ENCODE measurements around the gene GRM7.

The GRM7 gene

DNA sequence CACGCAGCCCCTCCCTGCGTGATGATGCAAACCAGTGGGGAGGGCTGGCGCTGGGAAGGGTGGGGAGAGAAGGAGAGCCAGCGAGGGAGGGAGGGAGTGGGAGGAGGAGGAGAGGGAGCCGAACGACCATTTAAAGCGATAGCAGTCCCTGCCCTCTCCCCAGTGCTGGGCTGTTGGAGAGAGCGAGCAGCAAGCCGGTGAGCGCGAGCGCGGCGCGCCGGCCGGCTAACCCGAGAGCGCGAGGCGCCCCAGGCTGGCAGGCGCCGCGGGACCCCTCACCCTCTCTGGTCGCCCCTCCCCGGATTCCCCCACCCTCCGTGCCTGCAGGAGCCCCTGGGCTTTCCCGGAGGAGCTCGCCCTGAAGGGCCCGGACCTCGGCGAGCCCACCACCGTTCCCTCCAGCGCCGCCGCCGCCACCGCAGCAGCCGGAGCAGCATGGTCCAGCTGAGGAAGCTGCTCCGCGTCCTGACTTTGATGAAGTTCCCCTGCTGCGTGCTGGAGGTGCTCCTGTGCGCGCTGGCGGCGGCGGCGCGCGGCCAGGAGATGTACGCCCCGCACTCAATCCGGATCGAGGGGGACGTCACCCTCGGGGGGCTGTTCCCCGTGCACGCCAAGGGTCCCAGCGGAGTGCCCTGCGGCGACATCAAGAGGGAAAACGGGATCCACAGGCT, at the start of gene GRM7:
TSS of gene GRM7 (plus strand) at position 162 of the 671 bp plus-strand sequence.
- H3K27me3 Mint-ChIP-seq = peaks cover 35% of the 10 kb centered on the region
- H3K4me1 Mint-ChIP-seq (ENCODE audit: low read depth) = no peaks in the 10 kb centered on the region
- no peak within 1 kb of the TSS for H3K4me3 Mint-ChIP-seq
- H3K36me3 Mint-ChIP-seq (ENCODE audit: low read depth) = no peaks in the 10 kb centered on the region
- no peak within 1 kb of the TSS for H3K27ac Mint-ChIP-seq
- no peaks in the 10 kb centered on the region for H3K9me3 Mint-ChIP-seq

DNA sequence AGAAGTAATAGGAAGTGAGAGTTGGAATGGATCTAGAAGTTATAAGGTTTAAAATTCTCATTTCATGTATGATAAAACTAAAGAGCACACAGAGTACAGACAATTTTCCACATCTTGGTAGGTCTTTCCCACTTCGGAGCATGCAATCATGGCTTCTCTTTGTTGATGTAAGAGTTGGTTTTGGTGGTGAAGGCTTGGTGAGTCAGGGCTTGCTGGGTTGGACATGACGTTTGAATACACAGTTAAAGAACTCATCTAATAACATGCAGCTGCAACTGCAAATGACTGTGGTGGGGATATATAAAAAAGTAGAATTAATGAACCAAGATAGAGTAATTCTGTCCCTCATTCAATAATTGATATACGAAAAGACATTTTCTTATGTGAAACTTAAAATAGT, 39.5 kb upstream of the GRM7 start:
- Mint-ChIP-seq H3K27ac (no peak overlapping the region), H3K4me1 (ENCODE audit: low read depth) (no peaks in the 10 kb centered on the region), H3K4me3 (no peak overlapping the region), H3K36me3 (ENCODE audit: low read depth) (no peaks in the 10 kb centered on the region), H3K9me3 (peaks cover 3% of the 10 kb centered on the region), H3K27me3 (no peaks in the 10 kb centered on the region)

DNA sequence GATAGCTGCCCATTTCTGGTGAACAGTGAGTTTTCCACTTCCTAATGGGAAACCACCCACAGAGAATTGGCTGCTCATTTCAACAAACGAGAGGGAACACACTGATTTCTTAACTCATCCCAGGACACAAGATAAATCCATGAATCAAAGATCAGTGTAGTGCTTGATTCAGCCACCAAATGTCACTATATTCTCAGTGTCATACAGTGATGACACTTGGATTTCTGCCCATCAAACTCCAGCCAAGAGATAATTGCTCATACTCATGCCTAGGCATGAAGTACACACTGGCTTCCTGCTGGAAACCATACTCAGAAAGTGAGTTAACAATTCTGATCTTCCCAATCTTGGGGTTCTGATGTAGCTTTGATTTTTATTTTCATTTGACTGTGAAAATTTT, 35.4 kb upstream of the GRM7 start:
- H3K9me3 Mint-ChIP-seq = no peaks in the 10 kb centered on the region

DNA sequence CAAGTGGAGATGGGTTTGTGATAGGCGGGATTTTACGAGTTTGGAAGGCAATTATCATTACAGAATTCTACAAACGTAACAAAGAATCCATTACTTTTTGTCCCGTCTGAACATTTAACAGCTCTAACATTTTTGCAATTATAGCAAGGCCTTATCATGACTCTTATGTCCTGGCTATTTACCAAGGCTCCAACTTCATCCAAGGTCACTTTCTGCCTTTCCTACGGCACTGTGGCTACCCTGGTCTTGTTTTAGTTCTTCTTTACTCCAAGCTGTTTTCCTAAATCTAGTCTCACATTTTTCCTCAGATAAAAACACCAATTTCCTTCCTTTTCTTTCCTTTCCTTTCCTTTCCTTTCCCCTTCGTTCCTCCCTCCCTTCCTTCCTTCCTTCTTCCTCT, 33.5 kb upstream of the GRM7 start:
- Mint-ChIP-seq H3K27me3 (no peaks in the 10 kb centered on the region), H3K36me3 (ENCODE audit: low read depth) (no peaks in the 10 kb centered on the region), H3K4me1 (ENCODE audit: low read depth) (no peaks in the 10 kb centered on the region), H3K27ac (no peak overlapping the region), H3K9me3 (no peaks in the 10 kb centered on the region), H3K4me3 (no peak overlapping the region)

More for the DNA sequence above, 35.4 kb upstream of the GRM7 start:
- no peaks in the 10 kb centered on the region for H3K27me3 Mint-ChIP-seq
- H3K36me3 Mint-ChIP-seq (ENCODE audit: low read depth) = no peaks in the 10 kb centered on the region
- H3K4me3 Mint-ChIP-seq = no peak overlapping the region
- no peak overlapping the region for H3K27ac Mint-ChIP-seq
- H3K4me1 Mint-ChIP-seq (ENCODE audit: low read depth) = no peaks in the 10 kb centered on the region

DNA sequence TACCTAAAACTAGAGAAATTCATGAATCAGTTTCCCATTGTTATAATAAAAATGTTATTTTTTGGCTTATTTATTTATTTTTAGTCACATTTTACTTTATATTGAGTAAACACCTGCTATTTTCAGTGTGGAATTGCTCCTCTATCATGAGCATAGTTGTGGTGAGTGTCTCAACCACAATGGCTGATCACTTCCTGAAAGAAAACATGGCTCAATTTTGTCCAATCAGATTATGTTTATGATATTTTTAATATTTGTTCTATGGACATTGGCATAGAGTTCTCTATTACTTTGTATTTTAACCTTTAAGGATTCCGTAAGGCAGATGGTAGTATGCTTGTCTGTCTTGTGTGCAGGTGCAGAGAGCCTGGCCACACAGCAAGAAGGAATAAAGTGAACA, 16.2 kb upstream of the GRM7 start:
- Mint-ChIP-seq H3K4me3 (no peak overlapping the region), H3K9me3 (peaks cover 16% of the 10 kb centered on the region), H3K4me1 (ENCODE audit: low read depth) (no peaks in the 10 kb centered on the region), H3K36me3 (ENCODE audit: low read depth) (no peaks in the 10 kb centered on the region), H3K27ac (no peak overlapping the region), H3K27me3 (no peaks in the 10 kb centered on the region)

DNA sequence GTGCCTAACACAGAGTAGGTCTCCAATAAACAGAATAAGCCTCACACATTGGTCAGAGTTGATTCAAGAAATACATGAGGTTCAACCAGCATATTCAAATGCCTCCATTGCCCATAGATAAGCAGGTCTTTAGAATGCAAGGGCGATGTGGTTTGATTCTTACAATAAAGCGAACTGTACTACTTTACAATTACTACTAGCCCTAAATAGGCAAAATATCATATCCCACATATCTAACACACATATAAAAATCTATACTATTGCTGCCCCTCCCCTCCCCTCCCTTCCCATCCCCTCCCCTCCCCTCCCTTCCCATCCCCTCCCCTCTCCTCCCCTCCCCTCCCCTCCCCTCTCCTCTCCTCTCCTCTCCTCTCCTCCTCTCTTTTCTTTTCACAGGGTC, 6.7 kb upstream of the GRM7 start:
- Mint-ChIP-seq H3K4me1 (ENCODE audit: low read depth) (no peaks in the 10 kb centered on the region), H3K27ac (no peak overlapping the region), H3K27me3 (peaks cover 3% of the 10 kb centered on the region), H3K4me3 (no peak overlapping the region), H3K9me3 (peaks cover 3% of the 10 kb centered on the region), H3K36me3 (ENCODE audit: low read depth) (no peaks in the 10 kb centered on the region)

DNA sequence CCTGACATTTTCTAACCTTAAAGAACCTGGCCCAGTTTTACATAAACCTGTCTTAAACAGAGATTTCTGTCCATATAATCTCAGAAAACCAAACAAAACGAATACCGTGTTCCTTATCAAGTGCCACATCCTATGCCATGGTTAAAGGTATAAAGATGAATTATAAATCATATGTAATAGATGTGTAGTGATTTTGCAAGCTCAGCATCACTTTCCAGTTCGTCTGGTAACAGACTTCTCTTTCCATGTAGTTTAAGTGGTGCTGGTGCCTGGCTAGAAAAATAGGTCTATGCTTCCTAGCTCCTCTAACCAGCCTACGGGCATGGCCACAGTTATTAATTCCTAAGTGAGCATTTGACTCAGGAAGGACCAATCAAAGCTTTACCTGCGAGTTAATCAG, 3.4 kb upstream of the GRM7 start:
- no peak overlapping the region for H3K4me3 Mint-ChIP-seq
- no peaks in the 10 kb centered on the region for H3K9me3 Mint-ChIP-seq
- peaks cover 23% of the 10 kb centered on the region for H3K27me3 Mint-ChIP-seq
- no peak overlapping the region for H3K27ac Mint-ChIP-seq
- no peaks in the 10 kb centered on the region for H3K4me1 Mint-ChIP-seq (ENCODE audit: low read depth)
- no peaks in the 10 kb centered on the region for H3K36me3 Mint-ChIP-seq (ENCODE audit: low read depth)

DNA sequence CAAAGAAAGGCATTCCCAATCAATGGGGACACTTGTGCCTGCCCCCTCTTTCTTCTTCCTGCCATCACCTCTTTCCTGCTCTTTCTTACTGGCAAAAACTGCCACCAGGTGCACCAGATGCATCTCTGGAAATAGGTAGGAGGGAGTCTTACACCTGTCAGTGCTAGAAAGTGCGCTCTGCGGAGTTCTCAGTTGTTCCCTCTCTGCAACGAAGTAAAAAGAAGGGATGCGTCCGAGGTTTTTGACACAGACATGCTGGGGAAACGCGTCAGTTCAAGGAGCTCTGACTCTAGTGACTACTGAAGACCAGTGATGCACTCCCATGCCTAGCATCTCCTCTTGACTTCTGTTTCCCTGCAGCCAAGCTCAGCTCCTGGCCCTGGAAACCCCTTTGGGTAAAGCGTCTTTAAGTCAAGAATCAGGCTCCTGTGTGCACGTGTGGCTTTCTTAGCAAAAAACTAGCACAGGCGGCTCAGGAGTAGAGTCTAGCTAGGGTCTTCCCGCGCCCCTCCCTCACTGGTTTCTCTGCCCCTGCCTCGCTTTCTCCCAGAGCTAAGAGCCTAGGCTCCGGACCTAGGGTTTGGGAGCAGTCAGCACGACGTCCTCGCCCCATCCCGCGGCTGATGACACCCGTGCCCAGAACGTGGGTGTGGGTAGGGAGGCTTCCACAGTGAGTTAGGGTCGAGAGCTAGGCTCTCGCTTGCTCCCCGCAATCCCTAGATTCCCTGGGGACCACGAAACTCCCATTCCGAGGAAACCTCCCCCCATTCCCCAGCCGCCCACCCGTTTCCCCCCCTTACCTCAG, 564 bp upstream of the GRM7 start:
- Mint-ChIP-seq H3K9me3 (no peaks in the 10 kb centered on the region), H3K4me3 (no peak overlapping the region)

DNA sequence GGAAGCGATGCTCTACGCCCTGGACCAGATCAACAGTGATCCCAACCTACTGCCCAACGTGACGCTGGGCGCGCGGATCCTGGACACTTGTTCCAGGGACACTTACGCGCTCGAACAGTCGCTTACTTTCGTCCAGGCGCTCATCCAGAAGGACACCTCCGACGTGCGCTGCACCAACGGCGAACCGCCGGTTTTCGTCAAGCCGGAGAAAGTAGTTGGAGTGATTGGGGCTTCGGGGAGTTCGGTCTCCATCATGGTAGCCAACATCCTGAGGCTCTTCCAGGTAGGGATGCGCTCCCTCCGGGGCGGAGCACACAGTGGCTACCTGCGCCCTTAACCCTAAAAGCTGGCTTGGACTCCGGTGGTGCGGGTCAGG, 698 bp downstream of the GRM7 start:
- Mint-ChIP-seq H3K27me3 (peaks cover 35% of the 10 kb centered on the region), H3K4me3 (no peak overlapping the region), H3K36me3 (ENCODE audit: low read depth) (no peaks in the 10 kb centered on the region), H3K9me3 (no peaks in the 10 kb centered on the region), H3K27ac (no peak overlapping the region), H3K4me1 (ENCODE audit: low read depth) (no peaks in the 10 kb centered on the region)

More for the DNA sequence above, 564 bp upstream of the GRM7 start:
- H3K27me3 Mint-ChIP-seq = peaks cover 35% of the 10 kb centered on the region
- H3K27ac Mint-ChIP-seq = no peak overlapping the region
- no peaks in the 10 kb centered on the region for H3K4me1 Mint-ChIP-seq (ENCODE audit: low read depth)
- H3K36me3 Mint-ChIP-seq (ENCODE audit: low read depth) = no peaks in the 10 kb centered on the region

DNA sequence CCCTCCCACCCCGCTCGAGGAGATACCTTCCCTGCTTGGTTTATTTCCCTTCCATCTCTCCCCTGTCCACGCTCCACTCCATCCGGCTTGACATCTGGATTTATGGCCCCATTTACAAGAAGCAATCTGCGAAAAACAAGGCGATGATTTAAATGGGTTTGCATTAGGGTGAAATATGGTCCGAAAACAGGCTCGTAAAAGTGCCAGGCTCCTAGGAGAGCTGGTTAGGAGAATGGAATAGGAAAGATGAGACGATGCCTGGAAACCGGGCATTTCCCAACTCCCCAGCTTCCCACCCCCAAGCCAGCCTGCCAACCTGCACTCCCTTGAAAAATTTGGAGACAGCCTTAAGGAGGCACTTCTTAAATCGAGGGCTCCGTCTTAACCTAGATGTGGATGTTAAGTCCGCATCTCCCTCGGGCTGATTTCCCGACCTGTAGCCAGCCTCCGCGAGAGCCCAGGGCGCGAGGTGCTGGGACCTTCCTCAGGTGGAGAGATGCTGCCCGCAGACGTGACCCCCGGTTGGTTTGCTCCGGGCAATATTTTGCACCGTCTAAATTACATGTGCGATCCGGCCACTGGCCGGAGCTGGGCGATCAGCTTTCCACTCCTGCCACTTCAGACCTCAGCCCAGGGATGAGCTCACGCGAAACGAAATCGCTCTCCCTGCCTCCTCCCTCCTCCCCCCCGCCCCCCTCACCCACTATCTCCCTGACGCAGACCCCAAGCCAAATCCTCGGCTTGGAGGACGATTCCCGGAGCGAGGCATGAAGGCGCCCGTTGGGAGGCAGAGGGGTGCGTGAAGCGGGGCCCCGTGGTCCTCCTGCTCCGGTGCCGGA, 1.3 kb downstream of the GRM7 start:
- Mint-ChIP-seq H3K36me3 (ENCODE audit: low read depth) (no peaks in the 10 kb centered on the region), H3K4me1 (ENCODE audit: low read depth) (no peaks in the 10 kb centered on the region), H3K27ac (no peak overlapping the region), H3K9me3 (no peaks in the 10 kb centered on the region), H3K27me3 (peaks cover 35% of the 10 kb centered on the region), H3K4me3 (no peak overlapping the region)

DNA sequence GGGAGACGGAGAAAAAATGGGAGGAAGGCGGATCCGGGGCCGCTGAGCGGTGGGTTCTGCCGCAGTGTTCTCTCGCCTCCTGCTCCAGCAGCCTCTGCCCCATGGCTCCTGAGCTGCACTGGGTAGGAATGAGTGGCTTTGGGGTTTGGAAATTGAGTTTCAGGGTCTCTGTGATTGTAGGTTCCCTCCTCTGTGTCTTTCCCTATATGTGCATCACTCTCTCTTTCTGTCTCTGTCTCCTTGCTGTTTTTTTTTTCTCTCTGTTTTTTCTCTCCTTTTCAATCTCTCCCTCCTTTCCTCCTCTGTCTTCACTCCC, 1.9 kb downstream of the GRM7 start:
- Mint-ChIP-seq H3K27ac (no peak overlapping the region), H3K27me3 (peaks cover 35% of the 10 kb centered on the region), H3K9me3 (no peaks in the 10 kb centered on the region), H3K4me3 (no peak overlapping the region), H3K36me3 (ENCODE audit: low read depth) (no peaks in the 10 kb centered on the region), H3K4me1 (ENCODE audit: low read depth) (no peaks in the 10 kb centered on the region)

DNA sequence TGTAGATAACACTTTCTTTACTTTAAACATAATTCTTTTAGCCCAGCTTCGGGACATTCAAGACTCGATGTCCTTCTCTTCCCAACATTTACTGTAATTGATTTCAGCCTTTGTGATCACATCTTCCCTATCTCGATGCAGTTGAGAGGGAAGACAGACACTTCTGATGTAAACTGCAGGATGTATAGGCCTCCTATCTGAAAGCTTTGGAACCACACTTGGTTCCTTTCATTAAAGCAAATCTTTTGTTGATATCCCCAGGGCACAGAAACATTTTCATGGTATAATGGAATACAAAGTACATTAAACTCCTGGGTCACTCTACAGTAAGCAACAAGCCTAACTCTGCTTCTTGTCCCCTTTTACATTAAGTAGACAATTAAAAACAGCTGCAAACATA, 6.4 kb downstream of the GRM7 start:
- Mint-ChIP-seq H3K36me3 (ENCODE audit: low read depth) (no peaks in the 10 kb centered on the region), H3K9me3 (no peaks in the 10 kb centered on the region), H3K27ac (no peak overlapping the region), H3K4me3 (no peak overlapping the region), H3K27me3 (peaks cover 12% of the 10 kb centered on the region), H3K4me1 (ENCODE audit: low read depth) (no peaks in the 10 kb centered on the region)

DNA sequence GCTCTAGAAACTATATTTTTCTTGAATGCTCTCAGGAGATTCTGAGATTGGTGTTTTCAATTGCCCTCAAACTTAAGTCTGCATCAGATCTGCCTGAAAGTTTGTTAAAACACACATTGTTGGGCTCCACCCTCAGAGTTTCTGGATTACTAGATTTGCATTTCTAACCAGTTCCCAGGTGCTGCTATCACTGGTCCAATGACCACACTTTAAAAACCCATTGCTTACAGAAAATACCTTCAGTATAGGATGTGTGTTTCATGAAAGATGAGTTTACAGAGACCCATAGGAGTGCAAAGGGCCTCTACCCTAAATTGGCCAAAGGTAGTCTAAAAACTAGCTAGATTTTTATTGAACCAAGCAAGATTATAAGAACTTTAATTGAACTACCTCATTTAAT, 17.8 kb downstream of the GRM7 start:
- no peaks in the 10 kb centered on the region for H3K27me3 Mint-ChIP-seq

DNA sequence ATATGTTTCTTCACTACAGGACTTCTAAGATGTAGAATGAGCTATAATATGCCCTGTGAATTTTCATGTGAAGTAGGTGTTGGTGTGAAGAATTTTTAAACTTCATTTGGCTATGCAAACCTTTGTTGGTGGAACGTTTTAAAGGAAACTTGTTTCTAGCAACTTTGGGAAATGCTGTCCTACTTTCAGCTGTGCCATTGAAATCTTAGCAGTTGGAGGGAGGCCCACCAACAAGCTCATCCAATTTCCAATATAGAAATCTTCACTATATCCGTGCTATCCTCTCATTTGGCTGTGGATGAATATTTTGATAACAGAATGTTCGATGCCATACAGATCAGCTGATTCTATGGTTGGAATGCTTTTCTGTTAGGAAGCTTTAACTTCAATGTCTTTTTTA, 51.3 kb downstream of the GRM7 start:
- H3K36me3 Mint-ChIP-seq (ENCODE audit: low read depth) = no peaks in the 10 kb centered on the region
- H3K27ac Mint-ChIP-seq = no peak overlapping the region
- no peaks in the 10 kb centered on the region for H3K27me3 Mint-ChIP-seq
- no peak overlapping the region for H3K4me3 Mint-ChIP-seq
- H3K9me3 Mint-ChIP-seq = no peaks in the 10 kb centered on the region
- no peaks in the 10 kb centered on the region for H3K4me1 Mint-ChIP-seq (ENCODE audit: low read depth)

More for the DNA sequence above, 17.8 kb downstream of the GRM7 start:
- Mint-ChIP-seq H3K27ac (no peak overlapping the region), H3K4me3 (no peak overlapping the region), H3K36me3 (ENCODE audit: low read depth) (no peaks in the 10 kb centered on the region), H3K4me1 (ENCODE audit: low read depth) (no peaks in the 10 kb centered on the region), H3K9me3 (peaks cover 7% of the 10 kb centered on the region)

DNA sequence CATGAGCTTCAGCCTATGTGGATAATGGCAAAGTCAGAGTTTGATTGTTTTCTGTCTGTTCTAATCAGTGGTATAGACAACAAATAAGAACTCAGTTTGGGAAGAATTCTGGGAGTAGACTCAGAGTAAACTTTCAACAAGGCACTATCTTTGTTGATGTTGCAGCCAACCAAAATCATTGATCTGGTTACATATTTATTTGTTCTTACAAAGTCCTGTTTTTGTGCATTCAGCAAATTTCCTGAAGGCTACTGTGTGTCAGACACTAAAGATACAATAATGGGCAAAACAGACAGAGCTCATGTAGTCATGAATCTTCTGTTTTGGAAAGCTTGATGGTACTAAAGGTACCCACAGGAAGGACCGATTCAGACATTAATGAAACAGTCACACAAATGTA, 55.0 kb downstream of the GRM7 start:
- Mint-ChIP-seq H3K27me3 (no peaks in the 10 kb centered on the region), H3K36me3 (ENCODE audit: low read depth) (no peaks in the 10 kb centered on the region), H3K27ac (no peak overlapping the region), H3K4me3 (no peak overlapping the region), H3K9me3 (no peaks in the 10 kb centered on the region), H3K4me1 (ENCODE audit: low read depth) (no peaks in the 10 kb centered on the region)
